GM15510 (cell line): ENCODE results near the gene RCAN1.

Experiments used
- POLR2A ChIP-seq: IDR thresholded peaks from 3 replicates; pipeline ENCODE4 v1.6.1; 2011; ENCODE audit warnings: borderline replicate concordance; ENCODE audit not compliant: insufficient read length; ENCODE audit errors: extremely low read depth

RCAN1 gene

GRCh38 chr21:34611528-34611927 is 3.4 kb downstream of the RCAN1 start:
- TF ChIP-seq POLR2A, result no peak

- no peak for TF ChIP-seq POLR2A
Observed at GRCh38 chr21:34609933-34610549, 4.9 kb downstream of the RCAN1 start.

- TF ChIP-seq POLR2A, result no peak
Observed at GRCh38 chr21:34609244-34609932, 5.5 kb downstream of the RCAN1 start.

GRCh38 chr21:34606621-34607020 is 8.3 kb downstream of the RCAN1 start:
- TF ChIP-seq POLR2A, result no peak

- TF ChIP-seq POLR2A, result no peak
Observed at GRCh38 chr21:34606051-34606450, 8.9 kb downstream of the RCAN1 start.

- TF ChIP-seq POLR2A, result no peak
Observed at GRCh38 chr21:34604556-34604955, 10.4 kb downstream of the RCAN1 start.

- TF ChIP-seq POLR2A, result no peak
Observed at GRCh38 chr21:34603710-34604057, 11.2 kb downstream of the RCAN1 start.

GRCh38 chr21:34603002-34603709 is 11.8 kb downstream of the RCAN1 start:
- TF ChIP-seq POLR2A, result no peak

- no peak for TF ChIP-seq POLR2A
Observed at GRCh38 chr21:34602061-34602460, 12.9 kb downstream of the RCAN1 start.

GRCh38 chr21:34599534-34600101 is 15.3 kb downstream of the RCAN1 start:
- no peak for TF ChIP-seq POLR2A

- TF ChIP-seq POLR2A, result no peak
Observed at GRCh38 chr21:34598931-34599400, 15.9 kb downstream of the RCAN1 start.

GRCh38 chr21:34597406-34597805 is 17.5 kb downstream of the RCAN1 start:
- TF ChIP-seq POLR2A, result no peak

- TF ChIP-seq POLR2A, result no peak
Observed at GRCh38 chr21:34596561-34597271, 18.2 kb downstream of the RCAN1 start.

GRCh38 chr21:34595457-34595856 is 19.5 kb downstream of the RCAN1 start:
- TF ChIP-seq POLR2A, result no peak
